ENCODE measurements around the gene DDX41. TPM values are rescaled to one million over a fixed set of nuclear protein-coding genes. Genes with fewer than 3 reads are reported as not detected.
A peak's percentile ranks its signal among the peaks of the same experiment; 100 is the strongest.

The DDX41 gene
- total and polyA plus RNA-seq, 3 donors from 2014 or later, result 99.1 to 197 (median 193) TPM

DNA sequence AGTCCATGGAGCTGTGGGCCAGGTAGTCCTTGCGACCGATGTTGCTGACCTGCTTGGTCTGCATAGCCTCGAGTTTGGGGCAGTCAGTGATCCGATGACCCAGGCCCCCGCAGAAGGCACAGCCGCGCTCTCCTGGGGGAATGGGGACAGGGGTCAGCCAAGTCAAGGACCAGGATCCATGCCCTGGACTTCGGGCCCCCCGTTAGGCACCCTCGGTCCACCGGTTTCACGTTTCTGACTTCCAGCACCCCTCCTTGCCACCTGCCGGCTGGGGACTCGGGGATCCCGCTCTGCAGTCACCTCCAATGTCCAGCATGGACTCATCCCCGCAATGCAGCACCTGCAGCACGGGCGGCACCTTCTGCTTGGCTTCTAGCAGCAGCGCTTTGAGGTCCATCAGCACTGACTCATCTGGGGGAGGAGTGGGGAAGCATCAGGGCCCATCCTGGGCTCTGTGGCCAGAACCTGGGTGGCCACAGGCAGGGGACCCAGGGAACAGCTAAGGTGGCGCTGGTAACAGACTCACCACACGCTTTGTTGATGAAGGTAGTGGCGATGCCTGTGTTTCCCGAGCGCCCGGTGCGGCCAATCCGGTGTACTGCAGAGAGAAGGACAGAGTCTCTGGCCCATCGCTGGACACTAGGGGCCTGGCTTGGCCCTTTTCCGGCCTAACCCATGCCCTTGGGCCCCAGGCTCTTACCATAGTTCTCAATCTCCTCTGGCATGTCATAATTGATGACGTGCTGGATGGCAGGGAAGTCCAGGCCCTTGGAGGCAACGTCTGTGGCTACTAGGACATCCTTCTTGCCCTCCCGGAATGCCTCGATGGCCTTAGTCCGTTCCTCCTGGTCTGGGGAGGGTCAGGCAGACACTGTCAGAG, 4.7 kb downstream of the DDX41 start:
- no peak for DNase-seq
- H3K4me3 ChIP-seq, result no peak overlapping the region
- intact Hi-C loops (cut with DNase I; ENCODE audit: low total_unique reads), result no loop called here
- H3K27ac ChIP-seq, result no peak overlapping the region
- 92 to 94% methylated on average over 21 to 34 of the region's 34 CpGs for WGBS, 2 donors
- no peaks in the 10 kb centered on the region for H3K36me3 ChIP-seq (ENCODE audit: low read depth, missing control alignments)
- no peaks in the 10 kb centered on the region for H3K27me3 ChIP-seq
- H3K9me3 ChIP-seq, result no peaks in the 10 kb centered on the region
- TF ChIP-seq POLR2A (IDR thresholded peaks at IDR 0.05), result no peak
- TF ChIP-seq, protein P1, sequence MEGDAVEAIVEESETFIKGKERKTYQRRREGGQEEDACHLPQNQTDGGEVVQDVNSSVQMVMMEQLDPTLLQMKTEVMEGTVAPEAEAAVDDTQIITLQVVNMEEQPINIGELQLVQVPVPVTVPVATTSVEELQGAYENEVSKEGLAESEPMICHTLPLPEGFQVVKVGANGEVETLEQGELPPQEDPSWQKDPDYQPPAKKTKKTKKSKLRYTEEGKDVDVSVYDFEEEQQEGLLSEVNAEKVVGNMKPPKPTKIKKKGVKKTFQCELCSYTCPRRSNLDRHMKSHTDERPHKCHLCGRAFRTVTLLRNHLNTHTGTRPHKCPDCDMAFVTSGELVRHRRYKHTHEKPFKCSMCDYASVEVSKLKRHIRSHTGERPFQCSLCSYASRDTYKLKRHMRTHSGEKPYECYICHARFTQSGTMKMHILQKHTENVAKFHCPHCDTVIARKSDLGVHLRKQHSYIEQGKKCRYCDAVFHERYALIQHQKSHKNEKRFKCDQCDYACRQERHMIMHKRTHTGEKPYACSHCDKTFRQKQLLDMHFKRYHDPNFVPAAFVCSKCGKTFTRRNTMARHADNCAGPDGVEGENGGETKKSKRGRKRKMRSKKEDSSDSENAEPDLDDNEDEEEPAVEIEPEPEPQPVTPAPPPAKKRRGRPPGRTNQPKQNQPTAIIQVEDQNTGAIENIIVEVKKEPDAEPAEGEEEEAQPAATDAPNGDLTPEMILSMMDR (IDR thresholded peaks at IDR 0.05), result no peak
- peaks cover 8% of the 10 kb centered on the region for H3K4me1 ChIP-seq

GRCh38 chr5:177511181-177511580, 5.6 kb downstream of the DDX41 start:
- Histone ChIP-seq H3K27me3 (no peaks in the 10 kb centered on the region), H3K4me1 (peaks cover 8% of the 10 kb centered on the region), H3K27ac (no peak overlapping the region), H3K9me3 (no peaks in the 10 kb centered on the region), H3K4me3 (no peak overlapping the region), H3K36me3 (ENCODE audit: low read depth, missing control alignments) (no peaks in the 10 kb centered on the region)
- intact Hi-C loops (cut with DNase I; ENCODE audit: low total_unique reads), result no loop called here
- 92 to 97% methylated on average over 4 to 5 of the region's 5 CpGs for WGBS, 2 donors
- TF ChIP-seq POLR2A (IDR thresholded peaks at IDR 0.05), result no peak
- no peak for DNase-seq

DNA sequence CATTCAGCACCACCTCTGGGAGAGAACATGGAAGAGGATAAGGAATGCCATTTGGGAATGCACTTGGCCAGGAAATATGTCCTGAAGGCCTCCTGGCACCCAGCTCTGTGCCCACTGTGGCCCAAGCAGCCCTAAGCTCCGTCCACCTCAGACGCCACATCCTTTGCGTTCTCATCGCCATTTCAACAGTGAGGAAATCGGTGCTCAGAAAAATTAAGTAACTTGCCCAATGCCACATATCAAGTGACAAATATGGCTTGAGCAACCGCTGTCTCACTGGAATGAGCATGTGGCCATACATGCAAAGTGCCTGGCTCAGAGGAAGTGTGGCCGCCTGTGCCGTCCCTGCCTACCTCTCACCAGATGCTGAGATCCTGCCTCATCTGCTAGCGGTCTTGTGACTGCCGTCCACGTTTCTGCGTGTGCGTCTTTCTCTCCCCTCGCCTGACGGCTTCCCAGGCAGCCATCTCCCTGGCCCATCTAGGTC, 6.2 kb downstream of the DDX41 start:
- 84 to 91% methylated on average over 15 of the region's 15 CpGs for WGBS, 2 donors
- intact Hi-C loops (cut with DNase I; ENCODE audit: low total_unique reads), result no loop called here

DNA sequence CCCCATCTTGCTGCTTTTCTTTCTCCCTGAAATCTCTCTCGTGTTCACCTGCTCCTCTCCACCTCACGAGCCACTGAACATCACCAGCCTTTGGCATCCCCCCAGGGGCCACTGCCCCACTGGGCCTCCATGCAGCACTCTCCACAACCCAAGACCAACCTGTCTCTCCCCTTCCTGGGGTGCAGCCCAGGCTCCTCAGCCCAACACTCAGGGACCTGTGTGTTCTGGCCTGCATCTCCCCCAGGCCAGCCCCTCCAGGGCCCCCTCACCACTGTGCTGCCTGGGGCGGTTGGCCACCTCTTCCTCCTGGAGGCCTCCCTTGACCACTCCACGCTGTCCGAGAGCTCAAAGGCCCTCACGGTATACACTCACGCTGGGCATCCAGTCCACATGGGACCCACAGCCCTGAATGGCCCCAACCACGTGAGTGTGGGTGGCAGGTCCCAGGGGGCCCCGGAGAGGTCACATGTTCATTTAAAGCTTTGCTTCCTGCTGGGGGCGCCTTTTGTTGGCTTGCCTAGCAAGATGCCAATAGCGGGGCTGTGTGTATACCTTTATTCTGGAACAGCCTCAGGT, 6.7 kb downstream of the DDX41 start:
- intact Hi-C loops (cut with DNase I; ENCODE audit: low total_unique reads), result loop anchor here (10.0 kb wide), 1 partner anchor 115 kb away; no protein-coding TSS in a partner anchor
- TF ChIP-seq, protein P1 (IDR thresholded peaks at IDR 0.05), result no peak
- TF ChIP-seq POLR2A (IDR thresholded peaks at IDR 0.05), result no peak
- Histone ChIP-seq H3K4me3 (no peak overlapping the region), H3K27me3 (no peaks in the 10 kb centered on the region), H3K27ac (no peak overlapping the region), H3K36me3 (ENCODE audit: low read depth, missing control alignments) (no peaks in the 10 kb centered on the region), H3K4me1 (peaks cover 2% of the 10 kb centered on the region), H3K9me3 (no peaks in the 10 kb centered on the region)
- 76 to 77% methylated on average over 9 to 11 of the region's 11 CpGs for WGBS, 2 donors
- no peak for DNase-seq

More for the DNA sequence above, 6.2 kb downstream of the DDX41 start:
- Histone ChIP-seq H3K36me3 (ENCODE audit: low read depth, missing control alignments) (no peaks in the 10 kb centered on the region), H3K4me1 (peaks cover 2% of the 10 kb centered on the region), H3K4me3 (no peak overlapping the region), H3K27me3 (no peaks in the 10 kb centered on the region), H3K9me3 (no peaks in the 10 kb centered on the region), H3K27ac (no peak overlapping the region)
- no peak for DNase-seq
- no peak for TF ChIP-seq POLR2A (IDR thresholded peaks at IDR 0.05)
- TF ChIP-seq, protein P1 (IDR thresholded peaks at IDR 0.05), result no peak

DNA sequence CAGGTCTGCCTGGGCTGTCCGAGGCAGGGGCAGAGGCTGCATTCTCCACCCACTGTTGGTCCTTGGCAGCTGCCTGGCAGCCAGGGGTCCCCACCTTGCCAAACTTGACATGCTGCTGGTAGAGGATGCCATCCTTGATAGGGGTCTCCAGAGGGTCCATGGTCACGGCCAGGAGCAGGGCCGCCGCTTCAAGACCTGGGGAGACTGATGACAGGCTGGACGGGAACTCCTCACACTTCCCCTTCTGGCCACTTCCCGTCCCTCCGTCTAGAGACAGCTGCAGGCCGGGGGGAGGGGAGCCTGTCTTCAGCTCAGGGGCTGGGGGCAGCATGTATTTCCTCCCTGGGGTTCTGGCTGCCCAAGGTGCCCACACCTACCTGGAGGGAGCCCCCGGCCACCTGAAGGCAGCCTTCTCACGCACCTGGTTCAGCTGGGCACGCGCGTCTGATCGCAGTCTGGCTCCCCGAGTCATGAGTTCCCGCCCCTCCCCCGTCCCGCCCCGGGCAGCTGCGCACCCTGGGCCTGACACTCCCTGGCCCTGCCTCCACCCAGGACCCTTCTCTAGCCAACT, 7.3 kb downstream of the DDX41 start, which contains the start of gene DOK3:
DOK3 (minus strand) TSS at position 446 of the 571 bp plus-strand sequence; CDS start at position 160, 286 bp downstream.
- Histone ChIP-seq H3K27ac (peak within 1 kb of the TSS in 1 of 2 donors; percentile 14), H3K27me3 (no peaks in the 10 kb centered on the region), H3K36me3 (ENCODE audit: low read depth, missing control alignments) (no peaks in the 10 kb centered on the region), H3K9me3 (no peaks in the 10 kb centered on the region), H3K4me3 (peak within 1 kb of the TSS in 1 of 2 donors; percentile 29), H3K4me1 (peaks cover 2% of the 10 kb centered on the region)
- intact Hi-C loops (cut with DNase I; ENCODE audit: low total_unique reads), result loop anchor here (10.0 kb wide), 1 partner anchor 115 kb away; no protein-coding TSS in a partner anchor
- WGBS, 2 donors, result 36 to 63% methylated on average over 8 to 20 of the region's 20 CpGs
- TF ChIP-seq POLR2A (IDR thresholded peaks at IDR 0.05), result no peak
- TF ChIP-seq, protein P1 (IDR thresholded peaks at IDR 0.05), result no peak
- no peak for DNase-seq

All from testis (tissue), 3 donors.